Nephron (organoid): ENCODE data around the gene ZNF385C.
A peak's percentile ranks its signal among the peaks of the same experiment; 100 is the strongest.

Source experiments
- H3K27ac Mint-ChIP-seq, 3 experiments: 2 replicates each; pipeline ENCODE4 v1.8.0; 2020; ENCODE audit warnings: mixed read lengths in 3 of 3, mild to moderate bottlenecking in 2 of 3, moderate library complexity in 1 of 3
- H3K27me3 Mint-ChIP-seq: 2 replicates; pipeline ENCODE4 v1.8.0; 2021; ENCODE audit warnings: low read depth, mild to moderate bottlenecking, moderate library complexity, mixed read lengths
- H3K36me3 Mint-ChIP-seq: 2 replicates; pipeline ENCODE4 v1.8.0; 2020; ENCODE audit warnings: low read depth, mixed read lengths
- H3K4me1 Mint-ChIP-seq: 2 replicates; pipeline ENCODE4 v1.8.0; 2020; ENCODE audit warnings: mixed read lengths
- H3K4me3 Mint-ChIP-seq, 3 experiments: 2 replicates each; pipeline ENCODE4 v1.8.0; 2020; ENCODE audit warnings: mild to moderate bottlenecking in 3 of 3, mixed read lengths in 3 of 3, moderate library complexity in 2 of 3
- H3K9me3 Mint-ChIP-seq: 2 replicates; pipeline ENCODE4 v1.8.0; 2020; ENCODE audit warnings: mixed read lengths
- CTCF ChIP-seq, 3 experiments: fragments of 200-600 bp; sonication (generic); IDR thresholded peaks; one replicate each; pipeline ENCODE4 v1.5.0; 2021; ENCODE audit warnings: antibody characterized with exemption in 3 of 3; ENCODE audit not compliant: unreplicated experiment in 3 of 3

ZNF385C gene

GRCh38 chr17:42078396-42079043 lies 19.8 kb downstream of the ZNF385C start:
- peaks cover 13% of the 10 kb centered on the region for H3K4me1 Mint-ChIP-seq
- H3K27ac Mint-ChIP-seq = no peak overlapping the region
- no peak overlapping the region for H3K4me3 Mint-ChIP-seq
- peaks cover 26% of the 10 kb centered on the region for H3K27me3 Mint-ChIP-seq
- no peaks in the 10 kb centered on the region for H3K9me3 Mint-ChIP-seq
- no peaks in the 10 kb centered on the region for H3K36me3 Mint-ChIP-seq
- no peak for TF ChIP-seq CTCF (IDR thresholded peaks at IDR 0.05; ENCODE audit: unreplicated experiment in 3 of 3)

- Mint-ChIP-seq H3K27me3 (peaks cover 34% of the 10 kb centered on the region), H3K9me3 (no peaks in the 10 kb centered on the region), H3K27ac (no peak overlapping the region), H3K36me3 (no peaks in the 10 kb centered on the region), H3K4me3 (no peak overlapping the region), H3K4me1 (peaks cover 13% of the 10 kb centered on the region)
- no peak for TF ChIP-seq CTCF (IDR thresholded peaks at IDR 0.05; ENCODE audit: unreplicated experiment in 3 of 3)
These were observed 20.5 kb downstream of the ZNF385C start for GRCh38 chr17:42077755-42078154.

GRCh38 chr17:42076797-42077559 lies 21.3 kb downstream of the ZNF385C start:
- Mint-ChIP-seq H3K4me1 (peaks cover 13% of the 10 kb centered on the region), H3K36me3 (no peaks in the 10 kb centered on the region), H3K4me3 (no peak overlapping the region), H3K27ac (no peak overlapping the region), H3K27me3 (peaks cover 36% of the 10 kb centered on the region), H3K9me3 (no peaks in the 10 kb centered on the region)
- TF ChIP-seq CTCF (IDR thresholded peaks at IDR 0.05; ENCODE audit: unreplicated experiment in 3 of 3) = no peak

GRCh38 chr17:42075789-42076188 lies 22.5 kb downstream of the ZNF385C start:
- TF ChIP-seq CTCF (IDR thresholded peaks at IDR 0.05; ENCODE audit: unreplicated experiment in 3 of 3) = no peak
- no peak overlapping the region for H3K27ac Mint-ChIP-seq
- H3K4me3 Mint-ChIP-seq = no peak overlapping the region
- peaks cover 44% of the 10 kb centered on the region for H3K27me3 Mint-ChIP-seq
- no peaks in the 10 kb centered on the region for H3K36me3 Mint-ChIP-seq
- H3K9me3 Mint-ChIP-seq = no peaks in the 10 kb centered on the region
- H3K4me1 Mint-ChIP-seq = peaks cover 13% of the 10 kb centered on the region

- H3K4me3 Mint-ChIP-seq = peak overlapping the region; percentile 54 to 64 (median 56)
- H3K9me3 Mint-ChIP-seq = no peaks in the 10 kb centered on the region
- H3K4me1 Mint-ChIP-seq = peaks cover 7% of the 10 kb centered on the region
- peak in 1 of 3 experiments; percentile 14 for TF ChIP-seq CTCF (IDR thresholded peaks at IDR 0.05; ENCODE audit: unreplicated experiment in 3 of 3)
- peaks cover 47% of the 10 kb centered on the region for H3K27me3 Mint-ChIP-seq
- H3K36me3 Mint-ChIP-seq = no peaks in the 10 kb centered on the region
- H3K27ac Mint-ChIP-seq = no peak overlapping the region
These were observed 25.7 kb downstream of the ZNF385C start for GRCh38 chr17:42072323-42073187.
